GM21717 (cell line): Measurements from ENCODE around the gene CORIN.

Experiments used
- ATAC-seq: cut with Tn5 transposase; IDR thresholded peaks from one replicate; pipeline ENCODE4 v1.9.1; 2021; ENCODE audit warnings: mild to moderate bottlenecking, moderate library complexity; ENCODE audit not compliant: unreplicated experiment

Gene CORIN, protein sequence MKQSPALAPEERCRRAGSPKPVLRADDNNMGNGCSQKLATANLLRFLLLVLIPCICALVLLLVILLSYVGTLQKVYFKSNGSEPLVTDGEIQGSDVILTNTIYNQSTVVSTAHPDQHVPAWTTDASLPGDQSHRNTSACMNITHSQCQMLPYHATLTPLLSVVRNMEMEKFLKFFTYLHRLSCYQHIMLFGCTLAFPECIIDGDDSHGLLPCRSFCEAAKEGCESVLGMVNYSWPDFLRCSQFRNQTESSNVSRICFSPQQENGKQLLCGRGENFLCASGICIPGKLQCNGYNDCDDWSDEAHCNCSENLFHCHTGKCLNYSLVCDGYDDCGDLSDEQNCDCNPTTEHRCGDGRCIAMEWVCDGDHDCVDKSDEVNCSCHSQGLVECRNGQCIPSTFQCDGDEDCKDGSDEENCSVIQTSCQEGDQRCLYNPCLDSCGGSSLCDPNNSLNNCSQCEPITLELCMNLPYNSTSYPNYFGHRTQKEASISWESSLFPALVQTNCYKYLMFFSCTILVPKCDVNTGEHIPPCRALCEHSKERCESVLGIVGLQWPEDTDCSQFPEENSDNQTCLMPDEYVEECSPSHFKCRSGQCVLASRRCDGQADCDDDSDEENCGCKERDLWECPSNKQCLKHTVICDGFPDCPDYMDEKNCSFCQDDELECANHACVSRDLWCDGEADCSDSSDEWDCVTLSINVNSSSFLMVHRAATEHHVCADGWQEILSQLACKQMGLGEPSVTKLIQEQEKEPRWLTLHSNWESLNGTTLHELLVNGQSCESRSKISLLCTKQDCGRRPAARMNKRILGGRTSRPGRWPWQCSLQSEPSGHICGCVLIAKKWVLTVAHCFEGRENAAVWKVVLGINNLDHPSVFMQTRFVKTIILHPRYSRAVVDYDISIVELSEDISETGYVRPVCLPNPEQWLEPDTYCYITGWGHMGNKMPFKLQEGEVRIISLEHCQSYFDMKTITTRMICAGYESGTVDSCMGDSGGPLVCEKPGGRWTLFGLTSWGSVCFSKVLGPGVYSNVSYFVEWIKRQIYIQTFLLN

GRCh38 chr4:47837908-47838294 lies at the start of gene CORIN:
CORIN (minus strand) TSS chr4:47838067; CDS start chr4:47837949, 118 bp downstream.
- no peak for ATAC-seq

GRCh38 chr4:47882228-47882627 lies 44.4 kb upstream of the CORIN start:
- ATAC-seq = no peak

DNA sequence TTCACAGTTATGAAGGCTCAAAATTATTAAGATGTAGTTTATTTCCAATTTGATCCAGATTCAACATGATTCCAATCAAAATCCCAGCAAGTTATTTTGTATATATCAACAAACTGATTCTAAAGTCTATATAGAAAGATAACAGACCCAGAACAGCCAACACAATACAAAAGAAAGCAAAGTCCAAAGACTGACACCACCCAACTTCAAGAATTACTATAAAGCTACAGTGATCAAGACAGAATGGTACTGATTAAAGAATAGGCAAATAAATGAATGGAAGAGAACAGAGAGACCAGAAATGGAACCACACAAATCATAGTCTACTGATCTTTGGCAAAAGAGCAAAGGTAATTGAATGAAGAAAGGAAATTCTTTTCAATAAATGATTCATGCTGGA lies 41.6 kb upstream of the CORIN start:
- ATAC-seq = no peak

- no peak for ATAC-seq
These were observed 39.1 kb upstream of the CORIN start for GRCh38 chr4:47876784-47877546.

DNA sequence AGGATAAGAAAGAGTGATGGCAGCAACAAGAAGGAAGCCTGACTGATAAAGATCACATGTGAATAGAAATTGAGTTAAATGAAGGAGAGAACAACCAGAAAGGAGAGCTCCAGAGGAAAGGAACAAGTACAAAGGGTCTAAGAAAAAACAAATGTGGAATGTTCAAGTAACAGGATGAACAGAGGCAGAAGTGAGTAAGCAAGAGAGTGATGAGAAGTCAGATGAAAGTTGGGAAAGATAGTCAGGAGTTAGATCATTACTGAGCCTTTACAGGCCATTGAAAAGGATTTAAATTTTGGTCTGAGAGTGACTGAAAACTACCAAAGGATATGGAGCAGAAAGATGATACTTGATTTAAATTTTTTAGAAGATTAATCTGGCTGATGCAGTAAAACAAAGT lies 38.4 kb upstream of the CORIN start:
- ATAC-seq = no peak

DNA sequence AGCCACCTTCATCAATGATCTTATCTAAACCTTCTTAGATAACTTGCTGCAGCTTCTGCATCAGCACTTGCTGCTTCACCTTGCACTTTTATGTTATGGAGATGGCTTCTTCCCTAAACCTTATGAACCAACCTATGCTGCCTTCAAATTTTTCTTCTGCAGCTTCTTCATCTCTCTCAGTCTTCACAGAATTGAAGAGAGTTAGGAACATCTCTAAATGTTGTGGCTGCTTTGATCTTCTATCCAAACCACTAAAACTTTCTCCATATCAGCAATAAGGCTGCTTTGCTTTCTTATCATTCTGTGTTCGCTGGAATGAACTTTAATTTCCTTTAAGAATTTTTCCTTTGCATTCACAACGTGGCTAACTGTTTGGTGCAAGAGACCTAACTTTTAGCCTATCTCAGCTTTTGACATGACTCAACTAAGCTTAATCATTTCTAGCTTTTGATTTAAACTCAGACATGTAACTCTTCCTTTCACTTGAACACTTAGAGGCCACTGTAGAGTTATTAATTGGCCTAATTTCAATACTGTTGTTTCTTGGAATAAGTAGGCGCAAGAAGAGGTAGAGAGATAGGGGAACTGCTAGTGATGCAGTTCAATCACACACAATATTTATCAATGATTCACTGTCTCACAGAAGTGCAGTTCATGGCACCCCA lies 36.1 kb upstream of the CORIN start:
- no peak for ATAC-seq

DNA sequence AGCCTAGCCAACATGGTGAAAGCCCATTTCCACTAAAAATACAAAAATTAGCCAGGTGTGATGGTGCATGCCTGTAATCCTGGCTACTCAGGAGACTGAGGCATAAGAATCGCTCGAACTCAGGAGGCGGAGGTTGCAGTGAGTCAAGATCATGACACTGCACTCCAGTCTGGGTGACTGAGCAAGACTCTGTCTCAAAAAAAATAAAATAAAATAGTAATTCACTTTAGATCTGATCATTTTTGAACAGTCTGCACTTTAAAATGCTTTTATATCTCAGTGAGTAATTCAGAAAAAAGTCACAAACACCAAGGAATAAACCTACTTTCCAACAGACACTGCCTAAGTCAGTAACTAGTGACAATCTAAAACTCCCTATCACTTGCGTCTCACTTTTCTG lies 25.6 kb upstream of the CORIN start:
- no peak for ATAC-seq

GRCh38 chr4:47862297-47862696 lies 24.4 kb upstream of the CORIN start:
- ATAC-seq = no peak

- ATAC-seq = no peak
These were observed 22.4 kb upstream of the CORIN start for GRCh38 chr4:47860305-47860704.

GRCh38 chr4:47858006-47858405 lies 20.1 kb upstream of the CORIN start:
- no peak for ATAC-seq

GRCh38 chr4:47856713-47857112 lies 18.8 kb upstream of the CORIN start:
- no peak for ATAC-seq

DNA sequence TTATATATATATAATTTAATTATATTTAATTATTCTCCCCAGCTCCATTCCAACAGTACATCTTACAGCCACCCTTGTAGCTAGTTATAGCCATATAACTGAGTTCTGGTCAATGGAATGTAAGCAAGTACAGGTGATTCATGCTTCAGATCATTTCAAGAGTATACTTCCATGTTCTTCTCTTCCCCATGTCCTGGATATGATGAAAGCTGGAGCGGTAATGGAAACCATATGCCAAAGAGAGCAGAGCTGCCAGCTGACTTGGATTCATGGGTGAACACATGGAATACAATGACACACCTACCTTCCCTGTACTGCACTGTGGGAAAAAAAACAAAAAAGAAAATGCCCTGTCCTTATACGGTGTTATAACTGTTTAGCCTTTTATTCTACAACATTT lies 17.5 kb upstream of the CORIN start:
- no peak for ATAC-seq

- ATAC-seq = no peak
These were observed 14.3 kb upstream of the CORIN start for GRCh38 chr4:47852136-47852535.

DNA sequence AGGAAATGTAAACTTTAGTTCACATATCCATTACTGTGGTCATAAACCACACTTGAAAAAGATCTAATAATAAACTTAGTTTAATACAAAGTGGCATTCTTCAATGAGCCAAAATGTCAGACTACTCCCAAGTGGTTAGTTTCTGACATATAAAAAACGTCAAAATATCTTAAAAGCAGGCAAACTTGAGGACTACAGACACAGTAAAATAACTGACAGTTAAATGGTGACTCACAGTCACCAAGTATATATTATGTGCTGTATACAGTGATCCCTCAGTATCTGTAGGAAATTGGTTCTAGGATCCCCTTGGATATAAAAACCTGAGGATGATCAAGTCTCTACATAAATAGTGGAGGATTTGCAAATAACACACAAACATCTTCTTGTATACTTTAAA lies 11.6 kb upstream of the CORIN start:
- ATAC-seq = no peak

- ATAC-seq = no peak
These were observed 10.2 kb upstream of the CORIN start for GRCh38 chr4:47848041-47848440.

- no peak for ATAC-seq
These were observed 5.1 kb upstream of the CORIN start for GRCh38 chr4:47842985-47843384.

DNA sequence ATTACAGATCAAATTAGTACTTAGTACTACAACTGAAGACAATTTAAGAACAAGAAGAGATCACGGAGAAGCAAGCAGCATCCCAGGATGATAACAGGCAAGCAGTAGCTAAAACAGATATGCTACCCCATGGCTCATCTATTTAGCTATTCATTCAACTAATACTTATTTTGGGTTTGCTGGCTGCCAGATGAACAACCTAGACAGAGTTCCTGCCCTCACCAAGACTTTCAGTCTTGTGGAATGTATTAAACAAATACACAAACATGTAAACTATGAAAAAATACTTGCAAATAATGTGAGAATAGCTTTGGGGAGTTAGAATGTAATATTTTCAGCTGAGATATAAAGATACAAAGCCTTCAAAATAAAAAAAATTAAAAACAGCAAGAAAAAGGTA lies 2.4 kb upstream of the CORIN start:
- ATAC-seq = no peak

DNA sequence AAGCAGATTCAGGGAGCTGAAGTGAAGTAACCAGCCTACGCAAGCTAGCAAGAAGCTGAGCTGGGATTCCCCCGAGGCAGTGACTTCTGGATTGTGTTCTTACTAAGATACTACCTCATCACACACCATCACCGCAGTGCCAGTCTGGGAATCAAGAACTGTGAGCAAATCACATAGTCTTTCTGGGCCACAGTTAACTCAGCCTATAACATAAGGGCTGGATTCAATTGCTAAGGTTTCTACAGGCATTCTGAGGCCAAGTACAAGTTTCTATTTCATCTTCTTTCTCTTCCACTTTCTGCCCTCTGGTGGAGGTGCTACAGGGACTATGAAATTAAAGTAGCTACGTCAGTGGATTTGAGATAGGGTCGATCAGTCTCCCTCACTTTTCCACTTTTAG lies 1.4 kb upstream of the CORIN start:
- ATAC-seq = peak; percentile 79

DNA sequence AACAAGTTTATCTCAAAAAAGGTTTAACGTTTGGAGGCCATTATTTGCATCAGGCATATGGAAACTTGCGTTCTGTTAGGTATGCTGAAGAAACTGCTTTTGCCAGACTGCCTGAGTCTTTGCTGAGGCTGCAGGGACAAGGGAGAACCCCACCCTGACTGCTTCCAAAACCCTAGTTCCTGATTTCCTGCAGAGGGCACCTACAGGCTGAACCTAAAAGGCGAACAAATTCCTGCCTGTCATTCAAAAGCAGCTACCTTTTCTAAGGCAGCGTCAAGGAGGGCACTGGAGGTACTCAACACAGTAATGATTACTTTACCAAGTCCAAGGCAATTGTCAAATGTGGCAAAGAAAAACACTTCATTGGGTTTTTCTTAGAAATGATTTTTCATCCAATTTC lies 578 bp upstream of the CORIN start:
- no peak for ATAC-seq

DNA sequence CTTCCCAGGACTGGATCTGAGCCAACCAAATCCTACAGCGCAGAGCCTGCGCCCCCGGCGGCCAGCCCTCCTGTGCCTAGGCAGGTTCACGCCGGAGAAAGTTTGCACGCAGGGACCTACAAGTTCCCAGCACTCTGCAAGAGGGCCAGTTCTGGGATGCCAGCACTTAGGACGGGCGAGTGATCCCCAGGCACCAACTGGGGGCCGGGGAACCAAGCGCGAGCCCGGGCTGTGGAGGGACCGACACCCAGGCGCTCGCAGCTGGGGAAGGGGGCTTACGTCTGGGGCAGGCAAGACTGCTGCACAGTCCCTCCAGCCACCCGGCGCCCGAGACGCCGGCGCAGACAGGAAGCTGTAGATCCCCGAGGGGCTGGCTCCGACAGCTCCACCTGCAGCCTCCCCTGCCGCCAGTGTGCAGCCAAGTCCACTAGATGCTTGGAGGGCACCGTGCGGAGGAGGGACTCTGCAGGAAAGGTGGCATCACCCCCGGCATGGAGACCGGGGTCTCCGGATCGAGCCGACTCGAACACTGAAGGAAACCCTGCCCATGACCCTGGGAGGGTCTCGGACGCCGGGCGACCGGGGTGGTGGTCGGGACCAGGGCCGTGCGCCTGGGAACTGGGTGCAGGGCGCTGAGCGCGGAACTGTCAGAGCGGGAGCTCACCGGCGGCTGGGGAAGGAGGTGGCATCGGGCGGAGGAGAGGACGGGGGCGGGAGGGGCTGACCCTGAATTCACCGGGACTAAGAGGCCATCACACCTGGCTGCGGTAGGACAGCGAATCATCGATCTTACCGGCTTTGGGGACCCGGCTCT lies 566 bp downstream of the CORIN start:
- peak; percentile 61 for ATAC-seq
